DND-41 (cell line): Measurements from ENCODE around the gene ANKFN1.

Experiments
- EZH2 ChIP-seq: IDR thresholded peaks from 3 replicates; pipeline ENCODE4 v1.6.1; 2012; ENCODE audit warnings: borderline replicate concordance, low read depth, mild to moderate bottlenecking, moderate library complexity, low read length, inconsistent platforms; ENCODE audit not compliant: severe bottlenecking
- TF ChIP-seq, protein P1 (sequence below): IDR thresholded peaks from 2 replicates; pipeline ENCODE4 v1.5.1; 2012; ENCODE audit warnings: borderline replicate concordance, low read length, moderate library complexity, mild to moderate bottlenecking; ENCODE audit not compliant: poor library complexity, severe bottlenecking; ENCODE audit errors: extremely low read depth

DNA sequence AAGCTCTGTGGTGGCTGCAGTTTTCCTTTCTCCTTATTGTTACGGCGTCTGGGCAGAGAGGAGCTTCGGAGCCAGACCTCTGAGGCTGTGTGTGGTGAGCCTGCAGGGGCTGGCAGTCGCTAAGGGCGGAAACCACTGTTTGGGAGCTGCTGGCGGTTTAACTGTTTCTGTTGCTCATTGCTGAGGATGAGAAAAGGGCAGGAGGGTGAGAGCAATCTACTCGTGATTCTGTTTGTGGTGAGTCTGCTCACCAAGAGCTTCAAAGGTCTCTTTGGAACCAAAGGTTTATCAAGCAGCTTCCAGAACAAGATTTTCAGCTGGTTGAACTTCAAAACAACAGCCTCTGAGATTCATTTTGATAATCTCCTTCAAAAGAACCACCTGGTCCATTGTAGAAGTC is 143.9 kb downstream of the ANKFN1 start:
- TF ChIP-seq, protein P1, sequence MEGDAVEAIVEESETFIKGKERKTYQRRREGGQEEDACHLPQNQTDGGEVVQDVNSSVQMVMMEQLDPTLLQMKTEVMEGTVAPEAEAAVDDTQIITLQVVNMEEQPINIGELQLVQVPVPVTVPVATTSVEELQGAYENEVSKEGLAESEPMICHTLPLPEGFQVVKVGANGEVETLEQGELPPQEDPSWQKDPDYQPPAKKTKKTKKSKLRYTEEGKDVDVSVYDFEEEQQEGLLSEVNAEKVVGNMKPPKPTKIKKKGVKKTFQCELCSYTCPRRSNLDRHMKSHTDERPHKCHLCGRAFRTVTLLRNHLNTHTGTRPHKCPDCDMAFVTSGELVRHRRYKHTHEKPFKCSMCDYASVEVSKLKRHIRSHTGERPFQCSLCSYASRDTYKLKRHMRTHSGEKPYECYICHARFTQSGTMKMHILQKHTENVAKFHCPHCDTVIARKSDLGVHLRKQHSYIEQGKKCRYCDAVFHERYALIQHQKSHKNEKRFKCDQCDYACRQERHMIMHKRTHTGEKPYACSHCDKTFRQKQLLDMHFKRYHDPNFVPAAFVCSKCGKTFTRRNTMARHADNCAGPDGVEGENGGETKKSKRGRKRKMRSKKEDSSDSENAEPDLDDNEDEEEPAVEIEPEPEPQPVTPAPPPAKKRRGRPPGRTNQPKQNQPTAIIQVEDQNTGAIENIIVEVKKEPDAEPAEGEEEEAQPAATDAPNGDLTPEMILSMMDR = no peak
- TF ChIP-seq EZH2 = no peak
